A549 (cell line): Measurements from ENCODE around the gene CERS6. TPM values are rescaled to one million over a fixed set of nuclear protein-coding genes. Genes with fewer than 3 reads are reported as not detected.
A peak's percentile ranks its signal among the peaks of the same experiment; 100 is the strongest.

Experiments used
- ATAC-seq, 2 experiments: fragments of 200-7000 bp in 1 of 2; fragments of >200 bp in 1 of 2; cut with Nextera tagmentation in 1 of 2; cut with Tn5 transposase in 1 of 2; 3 replicates each; pipeline versions ENCODE4 v1.8.0 to v1.9.1; 2018 to 2020; ENCODE audit warnings: mild to moderate bottlenecking in 1 of 2, moderate library complexity in 1 of 2
- CTCF ChIA-PET: fragments of 300-600 bp; sonication (Branson Sonifier 250); formaldehyde crosslinking; extraction: SDS; loops from one replicate; lab custom pipeline; 2021; ENCODE audit warnings: antibody characterized with exemption, inconsistent platforms; lab: Yijun Ruan, JAX
- POLR2A ChIA-PET: fragments of 350-600 bp; formaldehyde crosslinking; extraction: SDS; loops from one replicate; lab custom pipeline; 2021; ENCODE audit warnings: antibody characterized with exemption, inconsistent platforms; lab: Yijun Ruan, JAX
- DNase-seq, 2 experiments: peaks; one replicate each; pipeline versions ENCODE4 v3.0.0 to v3.0.0-alpha.2; 2011 to 2016; ENCODE audit warnings: low read depth in 1 of 2, low spot score in 1 of 2
- FAIRE-seq: peaks from 2 replicates; lab custom pipeline; 2011; peaks lifted over from hg19 to GRCh38; lab: Jason Lieb, UNC
- H3K27ac ChIP-seq, 2 experiments: fragments of >200 bp; sonication (Bioruptor Twin); formaldehyde crosslinking; 3 replicates each; pipeline ENCODE4 v1.5.1; 2016 to 2017
- H3K4me1 ChIP-seq: fragments of >200 bp; sonication (Bioruptor Twin); formaldehyde crosslinking; 3 replicates; pipeline ENCODE4 v1.6.1; 2016
- H3K4me2 ChIP-seq: fragments of >200 bp; sonication (Bioruptor Twin); formaldehyde crosslinking; 3 replicates; pipeline ENCODE4 v1.6.1; 2016
- H3K4me3 ChIP-seq: fragments of >200 bp; sonication (Bioruptor Twin); formaldehyde crosslinking; 3 replicates; pipeline ENCODE4 v1.5.1; 2016
- H3K9me3 ChIP-seq: fragments of >200 bp; sonication (Bioruptor Twin); formaldehyde crosslinking; 3 replicates; pipeline ENCODE4 v1.6.1; 2016
- BHLHE40 ChIP-seq: IDR thresholded peaks from 2 replicates; pipeline ENCODE4 v1.6.1; 2012; ENCODE audit warnings: low read depth, low read length, inconsistent platforms
- CBX2 ChIP-seq: fragments of 200-600 bp; sonication (generic); IDR thresholded peaks from 2 replicates; pipeline ENCODE4 v1.6.1; 2016; ENCODE audit warnings: low read depth, mild to moderate bottlenecking, borderline replicate concordance
- CHD2 ChIP-seq: fragments of 150-350 bp; IDR thresholded peaks from 2 replicates; pipeline ENCODE4 v1.6.1; 2014; ENCODE audit warnings: low read length; ENCODE audit not compliant: partially characterized antibody
- EHF ChIP-seq: fragments of 250-450 bp; sonication (Bioruptor Pico); IDR thresholded peaks from 2 replicates; pipeline ENCODE4 v1.5.0; 2020; ENCODE audit warnings: mild to moderate bottlenecking
- EP300 ChIP-seq, 2 experiments: fragments of >200 bp; sonication (Bioruptor Twin); formaldehyde crosslinking; IDR thresholded peaks; 2 replicates in 1 of 2; 3 replicates in 1 of 2; pipeline ENCODE4 v1.6.1; 2016 to 2017
- FOSB ChIP-seq: fragments of 250-450 bp; sonication (Bioruptor Pico); IDR thresholded peaks from 2 replicates; pipeline ENCODE4 v1.5.0; 2020; ENCODE audit warnings: mild to moderate bottlenecking, moderate library complexity
- FOXS1 ChIP-seq: fragments of 250-450 bp; sonication (Bioruptor Pico); IDR thresholded peaks from 2 replicates; pipeline ENCODE4 v1.5.0; 2020; ENCODE audit warnings: mild to moderate bottlenecking, moderate library complexity
- GATA3 ChIP-seq: IDR thresholded peaks from 2 replicates; pipeline ENCODE4 v1.6.1; 2012; ENCODE audit warnings: borderline replicate concordance
- HOXA7 ChIP-seq: fragments of 250-450 bp; sonication (Bioruptor Pico); IDR thresholded peaks from 2 replicates; pipeline ENCODE4 v1.5.0; 2020; ENCODE audit warnings: mild to moderate bottlenecking, moderate library complexity
- HOXB13 ChIP-seq: fragments of 250-450 bp; sonication (Bioruptor Pico); IDR thresholded peaks from 2 replicates; pipeline ENCODE4 v1.5.0; 2020; ENCODE audit warnings: low read depth, mild to moderate bottlenecking, moderate library complexity
- MAFK ChIP-seq: fragments of 450-650 bp; IDR thresholded peaks from 2 replicates; pipeline ENCODE4 v1.6.1; 2014; ENCODE audit not compliant: partially characterized antibody
- MAX ChIP-seq: IDR thresholded peaks from 2 replicates; pipeline ENCODE4 v1.6.1; 2012
- MAZ ChIP-seq: fragments of 150-350 bp; IDR thresholded peaks from 2 replicates; pipeline ENCODE4 v1.6.1; 2014; ENCODE audit warnings: antibody characterized with exemption, low read depth, low read length, borderline replicate concordance
- NPAS2 ChIP-seq: fragments of 250-450 bp; sonication (Bioruptor Pico); IDR thresholded peaks from 2 replicates; pipeline ENCODE4 v1.8.0; 2022; ENCODE audit warnings: mild to moderate bottlenecking, moderate library complexity, borderline replicate concordance
- NR3C1 ChIP-seq: fragments of >200 bp; sonication (Bioruptor Twin); formaldehyde crosslinking; IDR thresholded peaks from 3 replicates; pipeline ENCODE4 v1.6.1; 2017
- RFX5 ChIP-seq: fragments of 450-650 bp; IDR thresholded peaks from 2 replicates; pipeline ENCODE4 v1.7.1; 2014; ENCODE audit warnings: antibody characterized with exemption, mild to moderate bottlenecking, moderate library complexity
- RNF2 ChIP-seq: fragments of 200-600 bp; sonication (generic); IDR thresholded peaks from 2 replicates; pipeline ENCODE4 v1.6.1; 2016; ENCODE audit warnings: low read depth, mild to moderate bottlenecking, antibody characterized with exemption, moderate library complexity, borderline replicate concordance
- WGBS: methylation state at CpG from one replicate; pipeline ENCODE4 v1.1.6; 2017; ENCODE audit errors: missing lambda C conversion rate; 5-methylcytosine and 5-hydroxymethylcytosine counted together
- polyA plus RNA-seq, 4 experiments: library from polyadenylated mRNA; depleted of rRNA in 3 of 4; stranded (reverse); fragments of >200 nt; fragmentation: RNase III in 1 of 4; extraction: RNeasy Plus Mini Kit Qiagen cat#74134 plus additional on column Dnase treatment in 1 of 4; gene quantifications; 2 replicates in 3 of 4; 3 replicates in 1 of 4; pipeline ENCODE4 v1.2.3, GENCODE V29; 2011 to 2017
- TF ChIP-seq, protein P1 (sequence below): fragments of >200 bp; sonication (Bioruptor Twin); formaldehyde crosslinking; IDR thresholded peaks from 3 replicates; pipeline ENCODE4 v1.6.1; 2016
- TF ChIP-seq, protein P2 (sequence below): fragments of 200-600 bp; sonication (generic); IDR thresholded peaks from 2 replicates; pipeline ENCODE4 v1.6.1; 2016; ENCODE audit warnings: antibody characterized with exemption, mild to moderate bottlenecking, moderate library complexity
- TF ChIP-seq, protein P3 (sequence below): fragments of 250-450 bp; sonication (Bioruptor Pico); IDR thresholded peaks from 2 replicates; pipeline ENCODE4 v1.5.0; 2020; ENCODE audit warnings: low read depth, mild to moderate bottlenecking, moderate library complexity

CERS6 gene
- polyA plus RNA-seq, 2 of the 4 experiments (the other 2 are of a cell fraction): 12.0 to 16.9 TPM

GRCh38 chr2:168482952-168483831, 27.1 kb downstream of the CERS6 start:
- Histone ChIP-seq H3K4me3 (no peak overlapping the region), H3K9me3 (no peaks in the 10 kb centered on the region), H3K27ac (no peak overlapping the region), H3K4me1 (peaks cover 16% of the 10 kb centered on the region), H3K4me2 (no peak overlapping the region)
- 87% methylated on average over 9 of the region's 9 CpGs for WGBS
- DNase-seq (no peak), ATAC-seq (no peak), FAIRE-seq (no peak)
- ChIA-PET CTCF (interaction anchor here (0.6 to 1.3 kb wide), 5 partner anchors 11 to 503 kb away, joined by 3 to 4 read pairs (median 3); no protein-coding TSS in a partner anchor), POLR2A (no interaction called here)
- no peak for TF ChIP-seq HOXA7
- TF ChIP-seq HOXB13 (CRISPR knock-in tag): no peak
- no peak for TF ChIP-seq MAX
- no peak for TF ChIP-seq RNF2
- TF ChIP-seq, protein P1, sequence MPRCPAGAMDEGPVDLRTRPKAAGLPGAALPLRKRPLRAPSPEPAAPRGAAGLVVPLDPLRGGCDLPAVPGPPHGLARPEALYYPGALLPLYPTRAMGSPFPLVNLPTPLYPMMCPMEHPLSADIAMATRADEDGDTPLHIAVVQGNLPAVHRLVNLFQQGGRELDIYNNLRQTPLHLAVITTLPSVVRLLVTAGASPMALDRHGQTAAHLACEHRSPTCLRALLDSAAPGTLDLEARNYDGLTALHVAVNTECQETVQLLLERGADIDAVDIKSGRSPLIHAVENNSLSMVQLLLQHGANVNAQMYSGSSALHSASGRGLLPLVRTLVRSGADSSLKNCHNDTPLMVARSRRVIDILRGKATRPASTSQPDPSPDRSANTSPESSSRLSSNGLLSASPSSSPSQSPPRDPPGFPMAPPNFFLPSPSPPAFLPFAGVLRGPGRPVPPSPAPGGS: no peak
- TF ChIP-seq FOSB: no peak
- TF ChIP-seq NPAS2 (CRISPR knock-in tag): no peak

GRCh38 chr2:168486477-168486876, 30.4 kb downstream of the CERS6 start:
- ATAC-seq (no peak), FAIRE-seq (no peak), DNase-seq (no peak)
- Histone ChIP-seq H3K9me3 (no peaks in the 10 kb centered on the region), H3K4me3 (no peak overlapping the region), H3K4me1 (peaks cover 16% of the 10 kb centered on the region; the same call in 1 of the 3 replicates), H3K27ac (no peak overlapping the region), H3K4me2 (no peak overlapping the region)
- TF ChIP-seq FOXS1 (CRISPR knock-in tag): no peak
- TF ChIP-seq NR3C1: no peak
- TF ChIP-seq HOXA7: no peak
- TF ChIP-seq EHF (CRISPR knock-in tag): no peak
- TF ChIP-seq, protein P2, sequence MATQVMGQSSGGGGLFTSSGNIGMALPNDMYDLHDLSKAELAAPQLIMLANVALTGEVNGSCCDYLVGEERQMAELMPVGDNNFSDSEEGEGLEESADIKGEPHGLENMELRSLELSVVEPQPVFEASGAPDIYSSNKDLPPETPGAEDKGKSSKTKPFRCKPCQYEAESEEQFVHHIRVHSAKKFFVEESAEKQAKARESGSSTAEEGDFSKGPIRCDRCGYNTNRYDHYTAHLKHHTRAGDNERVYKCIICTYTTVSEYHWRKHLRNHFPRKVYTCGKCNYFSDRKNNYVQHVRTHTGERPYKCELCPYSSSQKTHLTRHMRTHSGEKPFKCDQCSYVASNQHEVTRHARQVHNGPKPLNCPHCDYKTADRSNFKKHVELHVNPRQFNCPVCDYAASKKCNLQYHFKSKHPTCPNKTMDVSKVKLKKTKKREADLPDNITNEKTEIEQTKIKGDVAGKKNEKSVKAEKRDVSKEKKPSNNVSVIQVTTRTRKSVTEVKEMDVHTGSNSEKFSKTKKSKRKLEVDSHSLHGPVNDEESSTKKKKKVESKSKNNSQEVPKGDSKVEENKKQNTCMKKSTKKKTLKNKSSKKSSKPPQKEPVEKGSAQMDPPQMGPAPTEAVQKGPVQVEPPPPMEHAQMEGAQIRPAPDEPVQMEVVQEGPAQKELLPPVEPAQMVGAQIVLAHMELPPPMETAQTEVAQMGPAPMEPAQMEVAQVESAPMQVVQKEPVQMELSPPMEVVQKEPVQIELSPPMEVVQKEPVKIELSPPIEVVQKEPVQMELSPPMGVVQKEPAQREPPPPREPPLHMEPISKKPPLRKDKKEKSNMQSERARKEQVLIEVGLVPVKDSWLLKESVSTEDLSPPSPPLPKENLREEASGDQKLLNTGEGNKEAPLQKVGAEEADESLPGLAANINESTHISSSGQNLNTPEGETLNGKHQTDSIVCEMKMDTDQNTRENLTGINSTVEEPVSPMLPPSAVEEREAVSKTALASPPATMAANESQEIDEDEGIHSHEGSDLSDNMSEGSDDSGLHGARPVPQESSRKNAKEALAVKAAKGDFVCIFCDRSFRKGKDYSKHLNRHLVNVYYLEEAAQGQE: no peak
- 74% methylated on average over 3 of the region's 3 CpGs for WGBS
- CTCF ChIA-PET: interaction anchor here (0.8 kb wide), 1 partner anchor 32 kb away, joined by 4 read pairs; no protein-coding TSS in a partner anchor
- POLR2A ChIA-PET: no interaction called here

GRCh38 chr2:168490015-168490874, 34.2 kb downstream of the CERS6 start:
- FAIRE-seq: no peak
- TF ChIP-seq BHLHE40 (no peak), MAFK (peak; percentile 74), CHD2 (no peak), CBX2 (no peak), RFX5 (no peak), HOXA7 (no peak), FOXS1 (CRISPR knock-in tag) (no peak), MAZ (no peak), GATA3 (no peak), EP300 (IDR thresholded peaks at IDR 0.05) (no peak)
- TF ChIP-seq, protein P3, sequence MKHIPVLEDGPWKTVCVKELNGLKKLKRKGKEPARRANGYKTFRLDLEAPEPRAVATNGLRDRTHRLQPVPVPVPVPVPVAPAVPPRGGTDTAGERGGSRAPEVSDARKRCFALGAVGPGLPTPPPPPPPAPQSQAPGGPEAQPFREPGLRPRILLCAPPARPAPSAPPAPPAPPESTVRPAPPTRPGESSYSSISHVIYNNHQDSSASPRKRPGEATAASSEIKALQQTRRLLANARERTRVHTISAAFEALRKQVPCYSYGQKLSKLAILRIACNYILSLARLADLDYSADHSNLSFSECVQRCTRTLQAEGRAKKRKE: no peak
- TF ChIP-seq, protein P2: no peak

More at GRCh38 chr2:168490015-168490874, 34.2 kb downstream of the CERS6 start:
- WGBS: 23% methylated on average over 7 of the region's 7 CpGs
- Histone ChIP-seq H3K4me3 (peak overlapping the region; percentile 20; the same call in 2 of the 3 replicates), H3K4me2 (peak overlapping the region; percentile 62), H3K4me1 (peaks cover 23% of the 10 kb centered on the region; the same call in 2 of the 3 replicates), H3K9me3 (no peaks in the 10 kb centered on the region), H3K27ac (peak overlapping the region; percentile 64 to 87)
- ATAC-seq (peak; percentile 82 to 84), DNase-seq (peak; percentile 6 to 38)
- CTCF ChIA-PET: interaction anchor here (0.7 kb wide), 1 partner anchor 22 kb away, joined by 3 read pairs; no protein-coding TSS in a partner anchor
- POLR2A ChIA-PET: no interaction called here
